Activated CD8-positive, alpha-beta T cell treated with anti-CD3 and anti-CD28 coated beads for 36 hours (primary cell): Measurements from ENCODE around the gene IRF2BP2. TPM values are rescaled to one million over a fixed set of nuclear protein-coding genes. Genes with fewer than 3 reads are reported as not detected.

Source experiments
- ATAC-seq: fragments of 200-7000 bp; cut with Tn5 transposase; one replicate; pipeline ENCODE4 v1.10.0; 2021; ENCODE audit warnings: mild to moderate bottlenecking, moderate library complexity
- CTCF ChIA-PET: fragments of 350-600 bp; sonication (Branson Sonifier 250); formaldehyde crosslinking; loops from one replicate; lab custom pipeline; 2021; ENCODE audit warnings: antibody characterized with exemption; lab: Charles Lee
- POLR2A ChIA-PET: fragments of 350-600 bp; sonication (Branson Sonifier 250); formaldehyde crosslinking; loops from one replicate; lab custom pipeline; 2021; ENCODE audit warnings: antibody characterized with exemption; lab: Charles Lee
- DNase-seq: peaks from one replicate; pipeline ENCODE4 v3.0.0-alpha.2; 2020
- H3K27ac Mint-ChIP-seq: one replicate; pipeline ENCODE4 v1.8.0; 2021; ENCODE audit warnings: mild to moderate bottlenecking, mixed read lengths
- H3K27me3 Mint-ChIP-seq: one replicate; pipeline ENCODE4 v1.8.0; 2021; ENCODE audit warnings: mixed read lengths
- H3K36me3 Mint-ChIP-seq: one replicate; pipeline ENCODE4 v1.8.0; 2021; ENCODE audit warnings: low read depth, mixed read lengths
- H3K4me1 Mint-ChIP-seq: one replicate; pipeline ENCODE4 v1.8.0; 2021; ENCODE audit warnings: low read depth, mixed read lengths
- H3K4me3 Mint-ChIP-seq: one replicate; pipeline ENCODE4 v1.8.0; 2021; ENCODE audit warnings: mild to moderate bottlenecking, moderate library complexity, mixed read lengths
- H3K9me3 Mint-ChIP-seq: one replicate; pipeline ENCODE4 v1.8.0; 2021; ENCODE audit warnings: mixed read lengths
- intact Hi-C: fragments of 100-400 bp; cut with micrococcal nuclease; formaldehyde crosslinking; loops from one replicate; pipeline ENCODE4 v1.10.0; 2022
- total RNA-seq, 2 experiments: library from RNA; stranded (reverse); gene quantifications; one replicate each; pipeline ENCODE4 v1.2.3, GENCODE V29; 2021
- TF ChIP-seq, protein P1 (sequence below): fragments of 200-600 bp; IDR thresholded peaks from one replicate; pipeline ENCODE4 v1.8.0; 2022; ENCODE audit warnings: antibody characterized with exemption, mild to moderate bottlenecking

Gene IRF2BP2
- total RNA-seq, 2 experiments from 2014 or later: 148 to 155 TPM

DNA sequence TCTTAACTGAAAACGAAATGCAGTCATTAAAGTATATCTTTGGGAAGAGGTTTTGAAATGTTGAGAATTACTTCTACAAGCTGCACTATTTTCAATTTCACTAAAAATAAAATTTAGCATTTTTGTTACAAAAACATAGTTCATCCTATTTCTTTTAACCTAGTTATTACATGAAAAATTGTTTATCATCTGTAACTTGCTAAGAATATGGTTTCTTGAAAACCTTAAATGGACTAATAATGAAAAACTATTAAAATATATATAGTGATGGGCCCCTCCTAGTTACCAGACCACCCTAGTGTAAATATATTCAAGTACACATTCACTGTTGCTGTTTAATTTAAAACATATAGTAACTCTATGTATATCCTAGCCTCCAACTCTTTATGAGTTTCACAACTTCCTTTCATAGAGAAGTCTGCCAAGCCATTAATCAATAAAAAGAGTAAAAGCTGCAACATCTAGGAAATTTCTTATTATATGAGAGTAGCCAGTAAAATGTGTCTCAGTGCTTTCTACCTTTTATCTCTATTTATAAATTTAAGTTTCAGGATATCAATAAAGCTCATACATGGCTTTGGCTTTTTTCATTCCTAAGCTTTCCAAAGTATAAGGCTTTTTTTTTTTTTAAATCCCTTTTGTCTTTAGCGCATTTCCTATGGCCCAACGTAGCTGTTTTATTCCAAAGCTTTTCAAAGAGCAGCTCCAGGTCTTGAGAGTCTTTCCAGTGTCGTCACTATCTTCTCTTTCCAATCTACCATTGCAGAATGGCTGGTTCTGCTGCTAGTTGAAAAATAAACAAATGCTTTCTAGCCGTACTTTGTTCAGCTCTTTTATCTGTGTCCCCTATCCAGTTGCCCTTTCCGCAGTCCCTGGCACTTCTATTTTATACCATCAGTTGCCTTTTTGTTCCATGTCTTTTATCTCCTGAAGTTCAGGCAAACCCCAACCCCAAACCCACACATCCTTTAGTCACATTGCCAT, 6.5 kb downstream of the IRF2BP2 start:
- DNase-seq (peak; percentile 45), ATAC-seq (no peak)
- TF ChIP-seq, protein P1, sequence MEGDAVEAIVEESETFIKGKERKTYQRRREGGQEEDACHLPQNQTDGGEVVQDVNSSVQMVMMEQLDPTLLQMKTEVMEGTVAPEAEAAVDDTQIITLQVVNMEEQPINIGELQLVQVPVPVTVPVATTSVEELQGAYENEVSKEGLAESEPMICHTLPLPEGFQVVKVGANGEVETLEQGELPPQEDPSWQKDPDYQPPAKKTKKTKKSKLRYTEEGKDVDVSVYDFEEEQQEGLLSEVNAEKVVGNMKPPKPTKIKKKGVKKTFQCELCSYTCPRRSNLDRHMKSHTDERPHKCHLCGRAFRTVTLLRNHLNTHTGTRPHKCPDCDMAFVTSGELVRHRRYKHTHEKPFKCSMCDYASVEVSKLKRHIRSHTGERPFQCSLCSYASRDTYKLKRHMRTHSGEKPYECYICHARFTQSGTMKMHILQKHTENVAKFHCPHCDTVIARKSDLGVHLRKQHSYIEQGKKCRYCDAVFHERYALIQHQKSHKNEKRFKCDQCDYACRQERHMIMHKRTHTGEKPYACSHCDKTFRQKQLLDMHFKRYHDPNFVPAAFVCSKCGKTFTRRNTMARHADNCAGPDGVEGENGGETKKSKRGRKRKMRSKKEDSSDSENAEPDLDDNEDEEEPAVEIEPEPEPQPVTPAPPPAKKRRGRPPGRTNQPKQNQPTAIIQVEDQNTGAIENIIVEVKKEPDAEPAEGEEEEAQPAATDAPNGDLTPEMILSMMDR: no peak
- Mint-ChIP-seq H3K36me3 (peaks cover 61% of the 10 kb centered on the region), H3K9me3 (no peaks in the 10 kb centered on the region), H3K4me3 (peak overlapping the region; percentile 87), H3K27me3 (no peaks in the 10 kb centered on the region), H3K27ac (peak overlapping the region; percentile 98), H3K4me1 (peaks cover 44% of the 10 kb centered on the region)
- intact Hi-C loops: loop anchor here (2.0 kb wide), 1 partner anchor 407 kb away; no protein-coding TSS in a partner anchor
- POLR2A ChIA-PET: interaction anchor here (0.8 to 3.3 kb wide), 8 partner anchors 9 to 480 kb away, joined by 3 to 11 read pairs (median 6); no protein-coding TSS in a partner anchor
- CTCF ChIA-PET: interaction anchor here (0.7 to 1.6 kb wide), 6 partner anchors 8 to 486 kb away, joined by 3 to 7 read pairs (median 4); no protein-coding TSS in a partner anchor

- CTCF ChIA-PET: interaction anchor here (1.1 to 3.3 kb wide), 5 partner anchors 10 to 491 kb away, joined by 3 to 18 read pairs (median 5); no protein-coding TSS in a partner anchor
- intact Hi-C loops: no loop called here
These were observed 7.4 kb downstream of the IRF2BP2 start for GRCh38 chr1:234602334-234603220.

GRCh38 chr1:234601301-234602017, 8.5 kb downstream of the IRF2BP2 start:
- Mint-ChIP-seq H3K36me3 (peaks cover 44% of the 10 kb centered on the region), H3K27ac (peak overlapping the region; percentile 98), H3K4me1 (peaks cover 55% of the 10 kb centered on the region), H3K4me3 (peak overlapping the region; percentile 87), H3K9me3 (no peaks in the 10 kb centered on the region), H3K27me3 (no peaks in the 10 kb centered on the region)
- POLR2A ChIA-PET: interaction anchor here (0.6 to 5.3 kb wide), 6 partner anchors 10 to 361 kb away, joined by 3 to 67 read pairs (median 4); partner anchors contain the start of gene IRF2BP2
- ATAC-seq: no peak
- TF ChIP-seq, protein P1: no peak
- DNase-seq: peak; percentile 30
- intact Hi-C loops: no loop called here
- CTCF ChIA-PET: interaction anchor here (1.1 to 3.3 kb wide), 7 partner anchors 11 to 492 kb away, joined by 3 to 18 read pairs (median 5); no protein-coding TSS in a partner anchor

More at GRCh38 chr1:234602334-234603220, 7.4 kb downstream of the IRF2BP2 start:
- H3K4me3 Mint-ChIP-seq: peak overlapping the region; percentile 87
- H3K27ac Mint-ChIP-seq: peak overlapping the region; percentile 98
- H3K9me3 Mint-ChIP-seq: no peaks in the 10 kb centered on the region
- POLR2A ChIA-PET: interaction anchor here (0.6 to 5.3 kb wide), 5 partner anchors 8 to 122 kb away, joined by 4 to 67 read pairs (median 11); partner anchors contain the start of gene IRF2BP2
- DNase-seq (peak; percentile 54), ATAC-seq (peak; percentile 17)
- H3K36me3 Mint-ChIP-seq: peaks cover 52% of the 10 kb centered on the region
- TF ChIP-seq, protein P1: no peak
- H3K27me3 Mint-ChIP-seq: no peaks in the 10 kb centered on the region
- H3K4me1 Mint-ChIP-seq: peaks cover 51% of the 10 kb centered on the region
